Fibroblast of mammary gland (primary cell): ENCODE data around the gene FBXO17.
A peak's percentile ranks its signal among the peaks of the same experiment; 100 is the strongest.

Experiments used
- DNase-seq: peaks from one replicate; pipeline ENCODE4 v3.0.0-alpha.2; 2010; ENCODE audit warnings: low read depth
- H3K4me3 ChIP-seq: 2 replicates; pipeline ENCODE4 v1.5.1; 2011; ENCODE audit warnings: low read depth, mild to moderate bottlenecking, low read length, moderate library complexity; ENCODE audit not compliant: control insufficient read depth
- TF ChIP-seq, protein P1 (sequence below): conservative IDR thresholded peaks from 2 replicates; pipeline ENCODE4 v1.5.1; 2011; ENCODE audit warnings: low read depth, low read length, inconsistent platforms; ENCODE audit not compliant: control insufficient read depth, insufficient read depth

Gene FBXO17

DNA sequence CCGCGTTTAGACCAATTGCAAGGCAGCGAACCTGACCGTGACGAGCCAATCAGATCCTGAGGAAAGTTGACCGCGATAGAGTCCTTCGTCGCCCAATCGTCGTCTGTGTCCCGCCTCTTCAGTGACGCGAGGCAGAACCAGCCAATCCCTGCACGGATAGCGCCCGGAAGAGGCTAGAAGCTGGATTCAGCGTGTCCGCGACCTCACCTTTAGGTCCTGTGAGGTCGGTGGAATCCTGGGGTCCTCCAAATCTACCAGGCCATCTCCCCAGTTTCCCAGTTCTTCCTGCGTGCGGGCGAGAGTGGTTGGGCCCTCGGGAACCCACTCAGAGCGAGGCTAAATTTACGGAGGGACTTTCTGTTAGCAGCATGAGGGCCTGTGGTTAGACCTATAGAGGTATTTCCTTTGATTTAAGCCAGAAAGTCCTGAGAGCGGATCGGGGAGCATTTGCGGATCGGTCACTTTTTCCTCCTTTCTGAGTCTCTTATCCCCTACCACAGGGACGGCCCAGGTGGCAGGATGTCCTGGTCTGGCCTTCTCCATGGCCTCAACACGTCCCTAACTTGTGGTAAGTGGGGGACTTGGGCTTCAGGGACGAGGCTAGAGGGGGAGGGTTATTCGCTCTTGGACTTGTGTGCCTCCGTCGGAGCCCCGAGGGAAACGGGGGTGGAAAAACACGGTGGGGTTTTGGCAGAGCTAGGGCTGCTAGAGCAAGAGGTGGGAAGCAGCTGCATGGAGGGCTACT, 44.6 kb downstream of the FBXO17 start, which contains the start of gene MRPS12:
MRPS12 (plus strand) TSS at position 169 of the 745 bp plus-strand sequence; CDS start at position 520, 351 bp downstream.
- peak; percentile 99 for DNase-seq
- peak within 1 kb of the TSS; percentile 92 for H3K4me3 ChIP-seq
- TF ChIP-seq, protein P1, sequence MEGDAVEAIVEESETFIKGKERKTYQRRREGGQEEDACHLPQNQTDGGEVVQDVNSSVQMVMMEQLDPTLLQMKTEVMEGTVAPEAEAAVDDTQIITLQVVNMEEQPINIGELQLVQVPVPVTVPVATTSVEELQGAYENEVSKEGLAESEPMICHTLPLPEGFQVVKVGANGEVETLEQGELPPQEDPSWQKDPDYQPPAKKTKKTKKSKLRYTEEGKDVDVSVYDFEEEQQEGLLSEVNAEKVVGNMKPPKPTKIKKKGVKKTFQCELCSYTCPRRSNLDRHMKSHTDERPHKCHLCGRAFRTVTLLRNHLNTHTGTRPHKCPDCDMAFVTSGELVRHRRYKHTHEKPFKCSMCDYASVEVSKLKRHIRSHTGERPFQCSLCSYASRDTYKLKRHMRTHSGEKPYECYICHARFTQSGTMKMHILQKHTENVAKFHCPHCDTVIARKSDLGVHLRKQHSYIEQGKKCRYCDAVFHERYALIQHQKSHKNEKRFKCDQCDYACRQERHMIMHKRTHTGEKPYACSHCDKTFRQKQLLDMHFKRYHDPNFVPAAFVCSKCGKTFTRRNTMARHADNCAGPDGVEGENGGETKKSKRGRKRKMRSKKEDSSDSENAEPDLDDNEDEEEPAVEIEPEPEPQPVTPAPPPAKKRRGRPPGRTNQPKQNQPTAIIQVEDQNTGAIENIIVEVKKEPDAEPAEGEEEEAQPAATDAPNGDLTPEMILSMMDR: no peak

DNA sequence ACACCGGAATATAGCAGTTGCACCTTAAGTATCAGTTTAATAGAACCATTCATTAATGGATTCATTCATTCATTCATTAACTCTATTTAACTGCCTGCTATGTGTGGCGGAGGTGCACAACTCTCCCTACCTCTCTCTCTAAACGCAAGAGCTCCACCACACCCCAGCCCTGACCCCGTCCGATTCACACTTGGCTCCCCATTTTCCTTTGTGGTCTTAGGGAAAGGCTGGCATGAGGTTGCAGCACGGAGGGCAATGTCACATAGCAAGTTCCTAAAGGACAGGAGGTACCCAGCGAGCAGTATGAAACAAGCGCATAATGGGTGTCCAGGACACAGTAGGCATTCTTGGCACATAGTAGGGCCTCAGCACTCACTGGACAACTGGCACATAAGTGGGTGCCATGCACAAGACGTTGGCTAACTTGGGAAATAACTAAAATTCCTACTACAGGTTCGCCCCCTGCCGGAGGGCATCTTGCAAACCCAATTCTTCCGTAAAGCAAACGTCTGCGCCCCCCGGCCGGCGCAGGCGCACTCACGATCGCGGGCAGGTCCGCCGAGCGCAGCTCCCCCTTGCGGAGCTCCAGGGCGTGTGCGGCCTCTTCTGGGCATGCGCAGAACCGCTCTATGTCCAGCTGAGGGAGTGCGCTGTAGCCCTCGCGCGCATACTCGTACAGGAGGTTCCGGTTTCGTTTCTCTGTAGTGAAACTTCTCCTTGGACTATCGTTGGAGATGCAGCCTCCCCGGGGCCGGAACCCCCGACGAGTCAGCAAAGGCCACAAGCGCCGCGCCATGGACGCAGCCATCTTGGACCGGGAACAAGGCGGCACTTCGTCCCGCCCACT, 45.4 kb downstream of the FBXO17 start, which contains the start of gene SARS2:
SARS2 (minus strand) TSS at position 835 of the 847 bp plus-strand sequence; CDS start at position 808, 27 bp downstream.
- TF ChIP-seq, protein P1: peak; percentile 75
- H3K4me3 ChIP-seq: peak within 1 kb of the TSS; percentile 92

DNA sequence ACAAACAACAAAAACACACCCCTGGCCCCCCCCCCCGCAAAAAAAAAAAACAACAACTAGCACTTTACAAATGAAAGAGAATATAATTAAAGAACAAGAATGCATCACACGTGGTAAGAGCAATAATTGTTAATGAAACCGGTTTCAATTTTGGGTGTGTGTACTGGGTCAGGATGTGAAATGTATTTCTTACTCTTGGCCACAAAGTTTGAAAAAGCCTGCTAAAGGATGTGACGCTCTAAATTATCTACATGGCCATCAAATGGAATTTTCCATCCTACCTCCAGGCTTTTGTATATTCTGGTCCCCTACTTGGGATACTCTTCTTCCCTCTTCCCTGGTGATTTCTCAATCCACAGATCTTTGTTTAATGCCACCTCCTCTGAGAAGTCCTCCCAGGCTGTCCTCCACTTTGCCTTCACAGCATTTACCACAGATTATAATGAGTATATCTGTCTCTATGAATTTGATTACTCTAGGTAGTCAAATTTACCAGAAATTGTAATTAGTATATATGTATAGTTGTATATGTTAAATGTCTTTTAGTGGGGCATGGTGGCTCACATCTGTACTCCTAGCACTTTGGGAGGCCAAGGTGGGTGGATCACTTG, 47.0 kb downstream of the FBXO17 start:
- no peak overlapping the region for H3K4me3 ChIP-seq
- TF ChIP-seq, protein P1: no peak
- DNase-seq: no peak

More for the DNA sequence above, 45.4 kb downstream of the FBXO17 start, which contains the start of gene SARS2:
- DNase-seq: peak; percentile 92

DNA sequence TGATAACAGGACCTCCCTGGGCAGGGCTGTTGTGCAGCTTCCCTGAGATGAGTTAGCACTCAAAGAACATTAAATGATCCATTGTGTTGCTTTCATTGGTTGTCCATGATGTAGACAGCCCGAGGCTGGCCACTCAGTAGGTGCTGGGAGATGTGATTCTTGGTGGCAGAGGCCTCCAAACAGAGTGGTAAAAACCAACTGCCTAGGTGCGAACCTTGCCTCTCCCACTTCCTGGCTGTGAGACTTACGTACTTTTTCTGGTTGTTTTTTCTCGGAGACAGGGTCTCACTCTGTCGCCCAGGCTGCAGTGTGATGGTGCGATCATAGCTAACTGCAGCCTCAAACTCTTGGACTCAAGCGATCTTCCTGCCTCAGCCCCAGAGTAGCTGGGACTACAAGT, 51.2 kb downstream of the FBXO17 start:
- DNase-seq: no peak
- TF ChIP-seq, protein P1: no peak
- no peak overlapping the region for H3K4me3 ChIP-seq

DNA sequence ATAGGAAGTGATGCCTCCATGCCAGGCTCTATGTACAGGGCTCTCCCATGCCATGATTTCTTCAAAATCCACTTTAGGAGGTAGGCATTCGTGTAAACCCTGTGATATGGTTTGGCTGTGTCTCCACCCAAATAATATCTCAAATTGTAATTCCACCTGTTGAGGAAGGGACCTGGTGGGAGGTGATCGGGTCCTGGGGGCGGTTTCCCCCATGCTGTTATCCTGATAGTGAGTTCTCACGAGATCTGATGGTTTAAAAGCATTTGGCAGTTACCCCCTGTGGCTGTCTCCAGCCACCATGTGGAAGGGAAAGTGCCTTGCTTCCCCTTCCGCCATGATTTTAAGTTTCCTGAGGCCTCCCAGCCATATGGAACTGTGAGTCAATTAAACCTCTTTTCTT, 53.1 kb downstream of the FBXO17 start:
- TF ChIP-seq, protein P1: no peak
- DNase-seq: no peak
- no peak overlapping the region for H3K4me3 ChIP-seq
